Breast epithelium (tissue), 4 donors: ENCODE measurements around the gene LEUTX. TPM values are rescaled to one million over a fixed set of nuclear protein-coding genes. Genes with fewer than 3 reads are reported as not detected.

Experiments
- DNase-seq, 2 donors: peaks; one replicate each; pipeline ENCODE4 v3.0.0-alpha.2; 2019; ENCODE audit warnings: low spot score in 2 of 2
- H3K27ac ChIP-seq, 2 donors: fragments of 200-600 bp; sonication (generic) in 1 of 2; one replicate each; pipeline ENCODE4 v1.5.1; 2016 to 2019; ENCODE audit warnings: mild to moderate bottlenecking in 1 of 2
- H3K27me3 ChIP-seq, 2 donors: fragments of 200-600 bp; sonication (generic) in 1 of 2; one replicate each; pipeline versions ENCODE4 v1.5.1 to v1.6.0; 2017 to 2019; ENCODE audit warnings: control low read depth in 1 of 2, mild to moderate bottlenecking in 1 of 2
- H3K36me3 ChIP-seq: fragments of 200-600 bp; one replicate; pipeline ENCODE4 v1.5.1; 2019
- H3K4me1 ChIP-seq, 2 donors: fragments of 200-600 bp; sonication (generic); one replicate each; pipeline ENCODE4 v1.5.1; 2016 to 2019; ENCODE audit warnings: control low read depth in 1 of 2
- H3K4me3 ChIP-seq, 3 donors: fragments of 200-600 bp; sonication (generic); 1 replicate in 2 of 3; 2 replicates in 1 of 3; pipeline ENCODE4 v1.5.1; 2016 to 2019; ENCODE audit warnings: mild to moderate bottlenecking in 3 of 3, moderate library complexity in 2 of 3
- H3K9me3 ChIP-seq, 2 donors: fragments of 200-600 bp; sonication (generic) in 1 of 2; one replicate each; pipeline ENCODE4 v1.5.1; 2016 to 2019; ENCODE audit warnings: control low read depth in 1 of 2
- POLR2A ChIP-seq: fragments of 450-650 bp; IDR thresholded peaks from one replicate; pipeline ENCODE4 v1.6.1; 2016; ENCODE audit warnings: antibody characterized with exemption, mild to moderate bottlenecking, moderate library complexity
- POLR2AphosphoS5 ChIP-seq, 3 donors: sonication (generic); formaldehyde crosslinking; IDR thresholded peaks; one replicate each; pipeline ENCODE4 v1.6.1; 2017; ENCODE audit warnings: antibody characterized with exemption in 3 of 3
- intact Hi-C: fragments of 100-400 bp; cut with DNase I; formaldehyde crosslinking; loops from one replicate; pipeline ENCODE4 v1.15.1; 2023; ENCODE audit warnings: low total_unique reads
- total RNA-seq, 3 donors: library from RNA; depleted of rRNA; stranded (reverse); fragments of >200 nt; gene quantifications; one replicate each; pipeline ENCODE4 v1.1.0, GENCODE V29; 2016
- TF ChIP-seq, protein P1 (sequence below), 3 donors: fragments of 450-650 bp; IDR thresholded peaks; one replicate each; pipeline ENCODE4 v1.5.1; 2016 to 2017; ENCODE audit warnings: antibody characterized with exemption in 3 of 3, mild to moderate bottlenecking in 3 of 3, moderate library complexity in 3 of 3

Gene LEUTX
- total RNA-seq, 3 donors from 2014 or later, result not detected

DNA sequence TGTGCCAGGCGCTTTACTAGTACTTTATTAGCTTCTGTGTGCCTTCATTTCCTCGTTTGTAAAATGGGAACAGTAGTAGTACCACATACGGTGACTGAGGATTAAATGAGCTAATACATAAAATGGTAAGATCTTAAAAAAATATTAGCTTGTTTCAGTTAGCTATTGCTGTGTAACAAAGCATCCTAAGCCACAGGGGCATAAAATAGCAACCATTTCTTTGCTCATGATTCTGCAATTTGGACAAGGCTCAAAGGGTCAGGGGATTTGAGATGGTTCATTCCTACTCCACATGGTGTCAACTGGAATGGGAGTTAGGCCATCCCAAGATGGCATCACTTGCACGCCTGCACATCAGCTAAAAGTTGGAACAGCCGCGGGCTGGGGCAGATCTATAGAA, 42.0 kb downstream of the LEUTX start:
- H3K9me3 ChIP-seq, result no peaks in the 10 kb centered on the region
- no peak for DNase-seq
- TF ChIP-seq POLR2A (no peak), POLR2AphosphoS5 (IDR thresholded peaks at IDR 0.05) (no peak)
- TF ChIP-seq, protein P1, sequence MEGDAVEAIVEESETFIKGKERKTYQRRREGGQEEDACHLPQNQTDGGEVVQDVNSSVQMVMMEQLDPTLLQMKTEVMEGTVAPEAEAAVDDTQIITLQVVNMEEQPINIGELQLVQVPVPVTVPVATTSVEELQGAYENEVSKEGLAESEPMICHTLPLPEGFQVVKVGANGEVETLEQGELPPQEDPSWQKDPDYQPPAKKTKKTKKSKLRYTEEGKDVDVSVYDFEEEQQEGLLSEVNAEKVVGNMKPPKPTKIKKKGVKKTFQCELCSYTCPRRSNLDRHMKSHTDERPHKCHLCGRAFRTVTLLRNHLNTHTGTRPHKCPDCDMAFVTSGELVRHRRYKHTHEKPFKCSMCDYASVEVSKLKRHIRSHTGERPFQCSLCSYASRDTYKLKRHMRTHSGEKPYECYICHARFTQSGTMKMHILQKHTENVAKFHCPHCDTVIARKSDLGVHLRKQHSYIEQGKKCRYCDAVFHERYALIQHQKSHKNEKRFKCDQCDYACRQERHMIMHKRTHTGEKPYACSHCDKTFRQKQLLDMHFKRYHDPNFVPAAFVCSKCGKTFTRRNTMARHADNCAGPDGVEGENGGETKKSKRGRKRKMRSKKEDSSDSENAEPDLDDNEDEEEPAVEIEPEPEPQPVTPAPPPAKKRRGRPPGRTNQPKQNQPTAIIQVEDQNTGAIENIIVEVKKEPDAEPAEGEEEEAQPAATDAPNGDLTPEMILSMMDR (IDR thresholded peaks at IDR 0.05), result no peak
- H3K4me3 ChIP-seq, result no peak overlapping the region
- intact Hi-C loops, result no loop called here
- no peak overlapping the region for H3K27ac ChIP-seq
- H3K36me3 ChIP-seq, result no peaks in the 10 kb centered on the region
- no peaks in the 10 kb centered on the region for H3K27me3 ChIP-seq
- no peaks in the 10 kb centered on the region for H3K4me1 ChIP-seq

GRCh38 chr19:39823686-39824085, 45.0 kb downstream of the LEUTX start:
- Histone ChIP-seq H3K4me3 (peak overlapping the region; percentile 60 to 81 (median 75)), H3K4me1 (no peaks in the 10 kb centered on the region), H3K9me3 (no peaks in the 10 kb centered on the region), H3K27ac (peak overlapping the region; percentile 64 to 77), H3K36me3 (no peaks in the 10 kb centered on the region), H3K27me3 (no peaks in the 10 kb centered on the region)
- intact Hi-C loops, result no loop called here
- DNase-seq, result no peak
- TF ChIP-seq, protein P1 (IDR thresholded peaks at IDR 0.05), result no peak
- no peak for TF ChIP-seq POLR2AphosphoS5 (IDR thresholded peaks at IDR 0.05)

- Histone ChIP-seq H3K4me3 (peak overlapping the region; percentile 60 to 81 (median 75)), H3K9me3 (no peaks in the 10 kb centered on the region), H3K36me3 (no peaks in the 10 kb centered on the region), H3K4me1 (no peaks in the 10 kb centered on the region), H3K27ac (peak overlapping the region; percentile 77 to 78), H3K27me3 (no peaks in the 10 kb centered on the region)
- intact Hi-C loops, result no loop called here
- DNase-seq, result peak; percentile 88 to 90
- no peak for TF ChIP-seq POLR2A
- peak; percentile 31 to 47 (median 46) for TF ChIP-seq POLR2AphosphoS5 (IDR thresholded peaks at IDR 0.05)
- TF ChIP-seq, protein P1 (IDR thresholded peaks at IDR 0.05), result peak in 1 of 3 donors; percentile 43
Measured at GRCh38 chr19:39824143-39825092, 45.8 kb downstream of the LEUTX start.

- TF ChIP-seq, protein P1 (IDR thresholded peaks at IDR 0.05), result no peak
- TF ChIP-seq POLR2A (no peak), POLR2AphosphoS5 (IDR thresholded peaks at IDR 0.05) (no peak)
- H3K4me3 ChIP-seq, result peak overlapping the region in 1 of 3 donors; percentile 75
Measured at GRCh38 chr19:39825093-39825463, 46.4 kb downstream of the LEUTX start.

DNA sequence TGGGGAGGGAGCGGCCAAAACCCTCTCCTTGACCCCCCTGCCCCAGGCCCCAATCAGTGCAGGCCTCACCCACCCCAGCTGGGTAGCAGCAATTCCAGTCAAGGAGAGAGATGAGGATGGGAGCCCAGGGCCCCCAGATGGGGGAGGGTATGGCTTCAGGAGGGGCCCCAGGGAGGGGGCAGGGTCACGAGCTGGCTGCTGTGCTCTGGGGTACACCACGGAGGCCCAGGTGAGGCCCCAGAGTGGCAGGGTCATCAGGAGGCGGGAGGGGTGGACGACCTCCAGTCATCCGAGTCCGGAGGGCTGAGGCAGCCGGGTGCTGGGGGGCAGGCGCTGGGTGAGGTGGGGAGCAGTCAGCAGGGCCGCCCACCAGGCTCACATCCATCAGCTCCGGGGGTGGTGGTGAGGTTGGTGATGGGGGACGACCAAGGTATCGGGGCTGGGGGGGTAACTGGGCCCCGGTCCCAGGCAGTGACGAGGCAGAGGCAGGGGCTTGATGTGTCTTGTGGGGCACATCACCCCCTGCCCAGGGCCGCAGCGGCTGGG, 47.0 kb downstream of the LEUTX start:
- DNase-seq, result no peak
- intact Hi-C loops, result no loop called here
- Histone ChIP-seq H3K27ac (peak overlapping the region; percentile 77 to 78), H3K9me3 (no peaks in the 10 kb centered on the region), H3K4me1 (no peaks in the 10 kb centered on the region), H3K36me3 (no peaks in the 10 kb centered on the region), H3K27me3 (no peaks in the 10 kb centered on the region), H3K4me3 (no peak overlapping the region)
- no peak for TF ChIP-seq POLR2A
- TF ChIP-seq POLR2AphosphoS5 (IDR thresholded peaks at IDR 0.05), result no peak
- TF ChIP-seq, protein P1 (IDR thresholded peaks at IDR 0.05), result no peak

More at GRCh38 chr19:39825093-39825463, 46.4 kb downstream of the LEUTX start:
- Histone ChIP-seq H3K4me1 (no peaks in the 10 kb centered on the region), H3K36me3 (no peaks in the 10 kb centered on the region), H3K27me3 (no peaks in the 10 kb centered on the region), H3K27ac (peak overlapping the region; percentile 77 to 78), H3K9me3 (no peaks in the 10 kb centered on the region)
- intact Hi-C loops, result no loop called here
- no peak for DNase-seq
